KMS-11 (cell line): Measurements from ENCODE around the gene C2orf72.

Experiments
- H2AFZ ChIP-seq: fragments of 200-600 bp; sonication (generic); 2 replicates; pipeline ENCODE4 v1.6.1; 2016; ENCODE audit warnings: antibody characterized with exemption, mixed run types, low read depth
- H3K27ac ChIP-seq: fragments of 200-600 bp; sonication (generic); 2 replicates; pipeline ENCODE4 v1.6.1; 2016; ENCODE audit warnings: mild to moderate bottlenecking, mixed run types
- H3K27me3 ChIP-seq: fragments of 200-600 bp; sonication (generic); 2 replicates; pipeline ENCODE4 v1.6.1; 2017; ENCODE audit warnings: mild to moderate bottlenecking, low read depth, mixed run types, moderate library complexity; ENCODE audit not compliant: insufficient read depth
- H3K36me3 ChIP-seq: fragments of 200-600 bp; sonication (generic); 2 replicates; pipeline ENCODE4 v1.6.1; 2017; ENCODE audit warnings: mild to moderate bottlenecking, mixed run types; ENCODE audit not compliant: insufficient read depth
- H3K4me1 ChIP-seq: fragments of 200-600 bp; sonication (generic); 2 replicates; pipeline ENCODE4 v1.6.1; 2016; ENCODE audit warnings: mild to moderate bottlenecking, low read depth, mixed run types; ENCODE audit not compliant: poor library complexity, severe bottlenecking
- H3K4me2 ChIP-seq: fragments of 200-600 bp; sonication (generic); 2 replicates; pipeline ENCODE4 v1.7.0; 2016; ENCODE audit warnings: mild to moderate bottlenecking, mixed run types
- H3K4me3 ChIP-seq: fragments of 200-600 bp; sonication (generic); IDR thresholded peaks from 2 replicates; pipeline ENCODE4 v1.6.1; 2017; ENCODE audit warnings: low read depth, low read length, mixed read lengths; ENCODE audit not compliant: insufficient read depth
- H3K79me2 ChIP-seq: fragments of 200-600 bp; sonication (generic); 2 replicates; pipeline ENCODE4 v1.6.1; 2016; ENCODE audit warnings: low read depth, mixed run types; ENCODE audit not compliant: insufficient read depth
- H3K9ac ChIP-seq: fragments of 200-600 bp; sonication (generic); 2 replicates; pipeline ENCODE4 v1.6.1; 2016; ENCODE audit warnings: mild to moderate bottlenecking, mixed run types
- H4K20me1 ChIP-seq: fragments of 200-600 bp; sonication (generic); 2 replicates; pipeline ENCODE4 v1.6.1; 2016; ENCODE audit warnings: mild to moderate bottlenecking, mixed run types; ENCODE audit not compliant: insufficient read depth
- CTCF ChIP-seq: fragments of 200-600 bp; sonication (generic); conservative IDR thresholded peaks from 2 replicates; pipeline ENCODE4 v1.6.1; 2017; ENCODE audit warnings: low read depth, mild to moderate bottlenecking, antibody characterized with exemption, low read length, moderate library complexity, mixed read lengths

The C2orf72 gene

GRCh38 chr2:231036131-231036530 lies 1.2 kb upstream of the C2orf72 start:
- no peaks in the 10 kb centered on the region; the same call in 1 of the 2 replicates for H3K27me3 ChIP-seq

DNA sequence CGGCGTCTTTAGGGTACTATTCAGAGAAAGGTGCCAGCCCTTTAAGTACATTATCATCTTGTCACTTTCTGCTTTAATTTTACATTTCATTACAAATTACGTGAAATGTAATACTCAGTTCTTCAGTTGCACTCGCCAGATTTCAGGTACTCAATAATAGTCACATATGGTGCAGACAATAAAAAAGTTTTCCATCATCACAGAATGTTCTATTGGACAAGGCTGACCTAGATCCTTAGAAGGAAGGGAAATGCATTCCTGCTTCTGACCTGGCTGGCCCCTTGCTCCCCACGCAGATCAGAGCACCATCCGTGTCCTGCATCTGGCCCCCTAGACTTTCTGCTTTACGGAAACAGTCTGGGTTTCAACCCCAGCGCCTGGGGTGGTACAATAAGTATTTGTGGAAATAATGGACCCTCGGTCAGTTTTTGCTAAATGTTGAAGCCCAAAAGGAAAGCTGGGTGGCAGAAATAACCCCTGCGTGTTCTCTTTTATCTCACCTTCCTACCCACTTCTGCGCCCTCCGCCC lies 681 bp upstream of the C2orf72 start:
- Histone ChIP-seq H4K20me1 (no peaks in the 10 kb centered on the region), H3K79me2 (no peaks in the 10 kb centered on the region), H3K27me3 (no peaks in the 10 kb centered on the region; the same call in 1 of the 2 replicates), H2AFZ (no peak overlapping the region), H3K4me3 (no peak overlapping the region), H3K4me1 (no peaks in the 10 kb centered on the region), H3K4me2 (no peak overlapping the region), H3K27ac (no peak overlapping the region), H3K9ac (no peak overlapping the region), H3K36me3 (no peaks in the 10 kb centered on the region)
- TF ChIP-seq CTCF: no peak

More at GRCh38 chr2:231036131-231036530, 1.2 kb upstream of the C2orf72 start:
- TF ChIP-seq CTCF: no peak
- H3K36me3 ChIP-seq: no peaks in the 10 kb centered on the region
- no peak overlapping the region for H3K4me3 ChIP-seq
- H2AFZ ChIP-seq: no peak overlapping the region
- no peaks in the 10 kb centered on the region for H4K20me1 ChIP-seq
- no peak overlapping the region for H3K27ac ChIP-seq
- no peak overlapping the region for H3K9ac ChIP-seq
- H3K79me2 ChIP-seq: no peaks in the 10 kb centered on the region
- H3K4me2 ChIP-seq: no peak overlapping the region
- H3K4me1 ChIP-seq: no peaks in the 10 kb centered on the region

DNA sequence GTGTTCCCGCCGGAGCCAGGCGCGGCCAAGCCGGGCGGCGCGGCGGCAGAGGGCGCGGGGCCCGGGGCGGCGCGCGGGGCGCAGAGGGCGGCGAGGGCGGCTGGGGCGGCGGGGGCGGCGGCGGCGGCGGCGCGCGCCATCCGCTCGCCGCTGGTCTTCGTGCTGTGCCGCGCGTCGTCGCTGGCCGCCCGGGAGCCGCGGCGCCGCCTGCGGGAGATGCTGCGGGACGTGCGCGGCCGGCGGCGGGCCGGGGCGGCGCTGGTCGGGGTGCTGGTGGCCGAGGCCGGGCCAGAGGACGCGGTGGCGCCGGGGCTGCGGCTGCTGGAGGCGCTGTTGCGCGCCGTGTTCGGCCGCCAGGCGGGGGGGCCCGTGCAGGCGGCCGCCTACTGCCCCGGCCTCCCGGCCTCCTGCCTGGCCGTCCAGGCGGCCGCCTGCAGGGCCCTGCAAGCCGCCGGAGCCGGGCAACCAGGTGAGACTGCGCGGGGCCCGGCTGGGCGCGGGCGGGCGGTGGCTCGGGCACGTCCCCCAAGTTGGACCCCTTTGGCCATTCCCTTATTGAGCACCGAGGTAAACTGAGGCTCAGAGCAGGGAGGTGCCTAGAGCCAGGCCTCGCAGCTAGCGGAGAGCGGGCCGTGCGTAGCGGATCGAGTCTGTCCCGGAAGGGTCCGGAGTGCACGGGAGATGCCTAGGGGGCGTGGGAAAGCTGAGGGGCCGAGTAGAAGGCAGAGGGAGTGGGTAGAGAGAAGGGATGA lies 584 bp downstream of the C2orf72 start:
- Histone ChIP-seq H3K4me1 (no peaks in the 10 kb centered on the region), H3K27me3 (no peaks in the 10 kb centered on the region; the same call in 1 of the 2 replicates), H3K4me3 (no peak overlapping the region), H4K20me1 (no peaks in the 10 kb centered on the region), H3K79me2 (no peaks in the 10 kb centered on the region), H3K36me3 (no peaks in the 10 kb centered on the region), H3K4me2 (no peak overlapping the region), H3K9ac (no peak overlapping the region), H3K27ac (no peak overlapping the region), H2AFZ (no peak overlapping the region)
- TF ChIP-seq CTCF: no peak

DNA sequence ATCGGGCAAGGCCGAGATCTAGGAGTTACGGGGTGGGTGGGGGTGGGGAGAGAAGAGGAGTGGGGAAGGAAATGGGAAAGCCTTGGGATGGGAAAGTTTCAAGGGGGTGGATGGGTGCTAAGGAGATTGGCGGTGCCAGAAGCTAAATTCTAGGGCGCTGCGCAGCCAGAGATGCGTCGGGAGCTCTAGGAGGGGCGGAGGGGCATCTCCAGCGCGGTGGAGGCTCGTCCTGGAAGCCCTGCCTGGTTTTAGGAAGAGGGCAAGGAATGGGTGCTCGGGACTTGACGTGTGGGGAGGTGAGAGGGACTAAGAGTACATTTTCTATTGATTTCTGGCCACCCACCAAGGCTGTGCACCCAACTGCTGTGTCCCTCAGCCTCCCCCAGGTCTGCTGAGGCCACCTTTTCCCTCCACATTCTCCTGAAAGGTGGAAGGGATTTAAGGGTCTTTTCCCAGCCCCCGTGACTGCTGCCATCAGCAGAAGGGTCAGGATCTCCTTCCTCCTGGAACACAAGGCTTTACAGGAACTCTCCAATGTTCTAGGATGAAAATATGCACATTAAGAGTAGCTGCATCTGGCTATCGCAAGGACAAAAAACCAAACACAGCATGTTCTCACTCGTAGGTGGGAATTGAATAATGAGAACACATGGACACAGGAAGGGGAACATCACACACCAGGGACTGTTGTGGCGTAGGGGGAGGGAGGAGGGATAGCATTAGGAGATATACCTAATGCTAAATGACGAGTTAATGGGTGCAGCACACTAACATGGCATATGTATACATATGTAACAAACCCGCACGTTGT lies 1.4 kb downstream of the C2orf72 start:
- Histone ChIP-seq H3K4me1 (no peaks in the 10 kb centered on the region), H4K20me1 (no peaks in the 10 kb centered on the region), H2AFZ (no peak overlapping the region), H3K36me3 (no peaks in the 10 kb centered on the region), H3K79me2 (no peaks in the 10 kb centered on the region), H3K9ac (no peak overlapping the region), H3K27ac (no peak overlapping the region), H3K4me3 (no peak overlapping the region), H3K4me2 (no peak overlapping the region), H3K27me3 (no peaks in the 10 kb centered on the region; the same call in 1 of the 2 replicates)
- no peak for TF ChIP-seq CTCF
